Cardiac septum (tissue), 1 donor: ENCODE data around the gene HSD17B13. TPM values are rescaled to one million over a fixed set of nuclear protein-coding genes. Genes with fewer than 3 reads are reported as not detected.
"Not testable (repeated sequence)": the region's sequence is repeated elsewhere in the genome, so short reads cannot be mapped to it uniquely, and the experiment has no call there.

Source experiments
- DNase-seq: peaks from one replicate; pipeline ENCODE4 v3.0.0-alpha.2; 2020; ENCODE audit warnings: low spot score
- intact Hi-C: fragments of 100-400 bp; cut with DNase I; formaldehyde crosslinking; loops from one replicate; pipeline ENCODE4 v1.14.0; 2022
- total RNA-seq: library from RNA; stranded (reverse); fragmentation: NEBNext Ultra II Directional; extraction: Animal tissue kit (Norgen Biotek cat#: 25700); gene quantifications from one replicate; pipeline ENCODE4 v1.2.1, GENCODE V29; 2021
- donor health status: DM: no; HTN: no; CAD: no.

Gene HSD17B13
- total RNA-seq, 1 donor from 2014 or later, result 0.38 TPM

- no peak for DNase-seq
- intact Hi-C loops, result no loop called here
Observed at GRCh38 chr4:87326460-87326859, 3.8 kb upstream of the HSD17B13 start.

GRCh38 chr4:87321888-87322287, 794 bp downstream of the HSD17B13 start:
- intact Hi-C loops, result no loop called here

GRCh38 chr4:87317527-87317926, 5.2 kb downstream of the HSD17B13 start:
- DNase-seq, result no peak
- intact Hi-C loops, result no loop called here

More at GRCh38 chr4:87321888-87322287, 794 bp downstream of the HSD17B13 start:
- DNase-seq, result no peak

- DNase-seq, result no peak
- intact Hi-C loops, result no loop called here
Observed at GRCh38 chr4:87316961-87317360, 5.7 kb downstream of the HSD17B13 start.

GRCh38 chr4:87315000-87315399, 7.7 kb downstream of the HSD17B13 start:
- intact Hi-C loops, DNase-seq: not testable (repeated sequence)

- DNase-seq, result no peak
- intact Hi-C loops, result no loop called here
Observed at GRCh38 chr4:87313756-87314155, 8.9 kb downstream of the HSD17B13 start.

GRCh38 chr4:87311684-87312083, 11.0 kb downstream of the HSD17B13 start:
- DNase-seq, result no peak
- intact Hi-C loops, result no loop called here

- no peak for DNase-seq
- intact Hi-C loops, result no loop called here
Observed at GRCh38 chr4:87310691-87311335, 11.9 kb downstream of the HSD17B13 start.

- DNase-seq, result no peak
- intact Hi-C loops, result no loop called here
Observed at GRCh38 chr4:87309625-87310024, 13.1 kb downstream of the HSD17B13 start.

GRCh38 chr4:87306056-87306455, 16.6 kb downstream of the HSD17B13 start:
- intact Hi-C loops, result no loop called here

GRCh38 chr4:87305562-87305961, 17.1 kb downstream of the HSD17B13 start:
- intact Hi-C loops, result no loop called here

More at GRCh38 chr4:87306056-87306455, 16.6 kb downstream of the HSD17B13 start:
- DNase-seq, result no peak

GRCh38 chr4:87304745-87305432, 17.8 kb downstream of the HSD17B13 start:
- intact Hi-C loops, result no loop called here
- DNase-seq, result no peak

More at GRCh38 chr4:87305562-87305961, 17.1 kb downstream of the HSD17B13 start:
- no peak for DNase-seq

- DNase-seq, result no peak
- intact Hi-C loops, result no loop called here
Observed at GRCh38 chr4:87299898-87300297, 22.8 kb downstream of the HSD17B13 start.

- intact Hi-C loops, result no loop called here
- DNase-seq, result no peak
Observed at GRCh38 chr4:87298362-87298761, 24.3 kb downstream of the HSD17B13 start.

GRCh38 chr4:87294911-87295310, 27.8 kb downstream of the HSD17B13 start:
- intact Hi-C loops, DNase-seq: not testable (repeated sequence)

GRCh38 chr4:87293889-87294288, 28.8 kb downstream of the HSD17B13 start:
- intact Hi-C loops, DNase-seq: not testable (repeated sequence)

- intact Hi-C loops, result no loop called here
- DNase-seq, result no peak
Observed at GRCh38 chr4:87286970-87287369, 35.7 kb downstream of the HSD17B13 start.

- intact Hi-C loops, DNase-seq: not testable (repeated sequence)
Observed at GRCh38 chr4:87284268-87284667, 38.4 kb downstream of the HSD17B13 start.

- no peak for DNase-seq
- intact Hi-C loops, result no loop called here
Observed at GRCh38 chr4:87283151-87283550, 39.5 kb downstream of the HSD17B13 start.

GRCh38 chr4:87281603-87282002, 41.1 kb downstream of the HSD17B13 start:
- intact Hi-C loops, result no loop called here
- no peak for DNase-seq

GRCh38 chr4:87278335-87278794, 44.3 kb downstream of the HSD17B13 start:
- DNase-seq, result no peak
- intact Hi-C loops, result no loop called here
